C4-2B (cell line): ENCODE measurements around the gene DDA1.

ENCODE experiments used
- CTCF ChIP-seq: fragments of 450-650 bp; conservative IDR thresholded peaks from 2 replicates; pipeline ENCODE4 v1.5.1; 2017; ENCODE audit warnings: mild to moderate bottlenecking
- ZFX ChIP-seq: fragments of 450-650 bp; IDR thresholded peaks from 2 replicates; pipeline ENCODE4 v1.6.1; 2017

- TF ChIP-seq CTCF = no peak
- no peak for TF ChIP-seq ZFX
These were observed 15.2 kb downstream of the DDA1 start for GRCh38 chr19:17324357-17325114.
